HG03039 (cell line): Measurements from ENCODE around the gene ZNF416.

ENCODE experiments used
- ATAC-seq: cut with Tn5 transposase; IDR thresholded peaks from one replicate; pipeline ENCODE4 v1.9.1; 2021; ENCODE audit warnings: mild to moderate bottlenecking, moderate library complexity; ENCODE audit not compliant: unreplicated experiment

ZNF416 gene

DNA sequence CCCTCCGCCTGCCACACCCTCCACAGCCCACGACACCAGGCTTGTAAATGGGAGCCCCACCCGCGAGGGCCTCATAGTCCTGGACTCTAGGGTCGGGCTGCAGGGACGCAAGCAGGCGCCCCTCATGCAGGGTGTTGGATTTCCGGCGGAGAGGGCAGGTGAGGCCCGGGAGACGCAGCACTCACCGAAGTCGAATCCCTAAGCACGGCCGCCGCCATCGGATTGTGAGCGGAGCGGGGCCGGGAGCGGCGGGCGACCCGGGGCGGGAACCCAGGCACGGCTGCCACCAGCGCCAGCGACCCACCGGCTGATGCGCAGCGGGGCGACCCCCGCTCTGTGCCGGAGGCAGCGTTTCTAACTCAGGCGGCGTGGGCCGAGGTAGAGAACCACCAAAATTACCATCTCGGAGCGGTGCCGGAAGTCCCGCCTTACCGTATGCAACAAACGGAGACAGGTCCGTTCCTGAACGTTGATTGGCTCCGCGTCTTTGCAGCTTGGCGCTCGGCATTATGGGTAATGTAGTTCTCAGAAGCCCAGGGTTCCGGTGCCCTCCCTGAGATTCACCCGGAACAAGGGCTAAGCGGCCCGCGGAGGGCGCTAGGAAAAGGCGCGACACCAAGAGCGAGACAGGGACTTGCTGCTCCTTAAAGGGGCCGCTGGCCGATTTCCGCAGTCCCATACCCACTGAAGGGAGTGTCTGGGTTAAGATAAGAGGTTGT, at the start of gene ZNF416:
TSS of gene ZNF416 (minus strand) at position 425 of the 719 bp plus-strand sequence. CDS start at position 218, 207 bp downstream.
- ATAC-seq: peak; percentile 92

DNA sequence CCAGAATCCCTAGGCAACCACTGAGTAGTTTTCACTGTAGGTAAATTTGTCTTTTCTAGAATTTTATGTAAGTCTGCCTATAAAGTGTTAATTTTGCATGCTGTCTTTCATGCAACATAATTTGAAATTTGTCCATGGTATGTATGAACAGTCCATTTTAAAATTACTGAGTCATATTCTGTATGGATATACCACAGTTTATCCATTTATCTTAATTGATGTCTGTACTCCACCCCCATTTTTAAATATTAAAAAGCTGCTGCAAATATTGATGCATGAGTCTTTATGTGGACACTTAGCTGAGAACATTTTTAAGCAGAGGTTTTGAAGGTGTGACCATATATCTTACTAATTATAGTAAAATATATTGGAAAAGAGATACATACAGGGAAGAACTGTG, 44.4 kb upstream of the ZNF416 start:
- no peak for ATAC-seq

DNA sequence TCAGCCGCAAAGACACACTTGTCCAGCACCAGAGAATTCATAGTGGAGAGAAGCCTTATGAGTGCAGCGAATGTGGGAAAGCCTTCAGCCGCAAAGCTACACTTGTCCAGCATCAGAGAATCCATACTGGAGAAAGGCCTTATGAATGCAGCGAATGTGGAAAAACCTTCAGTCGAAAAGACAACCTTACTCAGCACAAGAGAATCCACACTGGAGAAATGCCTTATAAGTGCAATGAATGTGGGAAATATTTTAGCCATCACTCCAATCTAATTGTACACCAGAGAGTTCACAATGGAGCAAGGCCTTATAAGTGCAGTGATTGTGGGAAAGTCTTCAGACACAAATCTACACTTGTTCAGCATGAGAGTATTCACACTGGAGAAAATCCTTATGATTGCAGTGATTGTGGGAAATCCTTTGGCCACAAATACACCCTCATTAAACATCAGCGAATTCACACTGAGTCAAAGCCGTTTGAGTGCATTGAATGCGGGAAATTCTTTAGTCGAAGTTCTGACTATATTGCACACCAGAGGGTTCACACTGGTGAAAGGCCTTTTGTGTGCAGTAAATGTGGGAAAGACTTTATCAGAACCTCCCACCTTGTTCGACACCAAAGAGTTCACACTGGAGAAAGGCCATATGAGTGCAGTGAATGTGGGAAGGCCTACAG, 42.1 kb upstream of the ZNF416 start:
- no peak for ATAC-seq

DNA sequence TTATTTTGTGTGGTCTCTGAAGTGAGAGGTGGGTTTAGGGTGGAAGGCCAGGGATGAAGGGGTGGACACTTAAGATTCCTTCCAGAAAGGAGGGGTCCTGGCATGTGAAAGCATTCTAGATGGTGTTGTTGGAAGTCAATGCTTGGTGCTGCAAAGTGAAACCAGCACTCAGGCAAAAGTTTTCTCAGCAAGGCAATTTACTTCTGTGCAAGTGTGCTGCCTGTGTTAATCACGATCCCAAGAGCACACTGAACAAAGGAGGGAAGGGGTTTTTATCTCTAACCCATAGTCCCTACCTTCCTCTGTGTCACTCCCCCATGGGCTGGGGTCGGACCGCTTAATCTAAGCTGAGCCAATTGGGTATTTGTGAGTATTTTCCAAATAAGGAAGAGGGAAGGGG, 36.6 kb upstream of the ZNF416 start:
- ATAC-seq: no peak

DNA sequence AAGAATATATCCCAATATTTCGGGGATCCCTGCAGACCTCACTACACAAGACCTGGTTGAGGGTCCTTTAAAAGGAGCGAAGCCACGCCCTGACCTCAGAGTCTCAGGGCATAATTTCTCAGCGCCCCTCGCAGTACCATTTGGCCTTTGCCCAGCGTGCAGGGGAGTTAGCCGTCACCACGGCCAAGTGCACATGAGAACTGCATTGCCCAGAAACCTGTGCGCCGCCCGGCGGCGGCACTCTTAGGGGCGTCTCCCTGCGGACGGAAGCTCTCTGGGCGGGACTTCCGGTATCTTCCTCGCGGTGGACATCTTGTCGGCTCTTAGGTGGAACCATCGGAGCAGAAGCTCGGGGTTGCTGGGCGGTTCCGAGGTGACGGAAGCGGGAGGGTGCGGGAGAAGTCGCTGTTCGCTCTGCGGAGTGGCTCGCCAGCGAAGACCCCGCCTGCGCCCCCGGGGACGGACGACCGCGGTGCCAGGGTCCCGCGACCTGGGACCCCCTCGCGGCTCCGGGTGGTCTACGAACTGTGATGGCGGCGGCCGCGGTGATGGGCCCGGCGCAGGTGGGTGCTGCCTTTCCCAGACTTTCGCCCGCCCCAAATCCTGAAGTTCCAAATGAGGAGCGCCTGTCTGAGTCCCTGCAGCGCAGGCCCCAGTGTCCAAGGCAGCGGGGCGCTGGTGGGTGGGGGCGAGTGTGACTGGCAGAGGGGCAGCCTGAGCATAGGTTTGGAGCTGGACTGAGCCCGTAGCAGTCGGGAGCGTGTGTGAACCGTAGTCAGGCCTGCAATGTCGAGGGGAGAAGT, 35.4 kb upstream of the ZNF416 start, which contains the start of gene ZNF134:
TSS of gene ZNF134 (plus strand) at position 302 of the 803 bp plus-strand sequence. CDS start 5,227 bp downstream, outside the sequence.
- peak; percentile 85 for ATAC-seq

DNA sequence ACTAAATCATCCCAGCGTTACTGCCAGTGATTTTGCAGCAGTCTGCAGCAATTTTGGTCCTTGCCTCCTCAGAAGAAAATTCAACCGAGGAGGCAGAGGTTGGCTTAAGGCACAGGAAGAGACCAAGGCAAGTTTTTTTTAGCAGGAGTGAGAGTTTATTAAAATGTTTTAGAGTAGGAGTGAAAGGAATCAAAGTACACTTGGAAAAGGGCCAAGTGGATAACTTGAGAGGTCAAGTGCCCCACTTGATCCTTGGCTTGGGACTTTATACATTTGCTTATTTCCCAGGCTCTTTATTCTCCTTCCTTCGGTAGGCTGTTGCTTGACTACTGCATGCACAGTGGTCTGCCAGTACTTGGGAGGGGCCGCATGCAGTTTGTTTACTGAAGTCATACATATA, 32.4 kb upstream of the ZNF416 start:
- ATAC-seq: no peak

DNA sequence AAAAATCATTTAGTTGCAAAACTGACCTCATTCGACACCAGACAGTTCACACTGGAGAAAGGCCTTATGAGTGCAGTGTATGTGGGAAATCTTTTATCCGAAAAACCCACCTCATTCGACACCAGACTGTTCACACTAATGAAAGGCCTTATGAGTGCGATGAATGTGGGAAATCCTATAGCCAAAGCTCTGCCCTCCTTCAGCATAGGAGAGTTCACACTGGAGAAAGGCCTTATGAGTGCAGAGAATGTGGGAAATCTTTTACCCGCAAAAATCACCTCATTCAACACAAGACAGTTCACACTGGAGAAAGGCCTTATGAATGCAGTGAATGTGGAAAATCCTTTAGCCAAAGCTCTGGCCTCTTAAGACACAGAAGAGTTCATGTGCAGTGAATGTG, 28.2 kb upstream of the ZNF416 start:
- no peak for ATAC-seq

DNA sequence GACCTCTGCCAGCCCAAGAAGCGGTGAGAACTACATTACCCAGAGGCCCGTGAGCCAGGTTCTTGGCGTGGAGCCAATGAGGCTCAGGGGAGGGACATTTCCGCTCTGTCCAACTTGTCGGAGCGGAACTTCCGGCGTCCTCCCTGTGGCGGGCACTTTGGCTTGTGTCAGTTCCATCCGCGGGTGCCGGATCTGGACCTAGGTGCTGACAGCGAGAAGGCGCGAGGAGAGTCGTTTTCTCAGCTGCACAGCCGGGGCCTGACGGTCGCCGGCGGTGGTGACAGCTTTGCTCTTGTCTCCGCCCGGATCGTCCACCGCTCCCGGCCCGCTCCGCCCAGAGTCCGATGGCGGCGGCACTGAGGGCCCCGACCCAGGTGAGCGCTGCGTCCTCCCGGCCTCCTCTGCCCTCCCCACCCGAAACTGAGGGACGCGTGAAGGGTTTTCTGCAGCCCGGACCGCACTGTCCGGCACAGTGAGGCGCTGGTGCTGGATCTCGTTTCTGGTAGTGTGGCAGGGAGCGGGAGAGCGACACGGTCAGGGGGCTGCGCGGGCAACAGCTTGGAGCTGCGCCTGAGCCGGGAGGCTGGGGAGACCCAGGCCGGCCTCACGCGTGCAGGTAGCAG, 21.2 kb upstream of the ZNF416 start, which contains the start of gene ZNF530:
TSS of gene ZNF530 (plus strand) at position 125 of the 623 bp plus-strand sequence. CDS start 4,461 bp downstream, outside the sequence.
- ATAC-seq: peak; percentile 88

DNA sequence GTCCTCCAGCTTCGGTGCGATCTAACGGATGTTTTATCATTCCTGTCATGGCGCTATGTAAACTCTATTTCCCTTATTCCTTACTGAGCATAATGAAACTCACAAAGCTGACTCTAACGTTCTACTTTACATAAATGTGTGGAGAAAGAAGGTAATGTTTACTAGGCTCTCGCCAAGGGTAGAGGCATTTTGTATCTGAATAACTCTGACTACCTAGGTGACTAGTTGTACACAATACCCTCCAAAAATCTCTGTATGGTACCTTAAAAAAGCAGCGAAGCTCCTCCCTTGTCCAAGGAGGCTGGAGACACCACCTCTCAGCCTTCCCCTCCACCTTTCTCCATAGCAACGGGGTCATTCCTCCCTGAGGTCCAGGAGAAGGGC, 20.7 kb upstream of the ZNF416 start:
- no peak for ATAC-seq

DNA sequence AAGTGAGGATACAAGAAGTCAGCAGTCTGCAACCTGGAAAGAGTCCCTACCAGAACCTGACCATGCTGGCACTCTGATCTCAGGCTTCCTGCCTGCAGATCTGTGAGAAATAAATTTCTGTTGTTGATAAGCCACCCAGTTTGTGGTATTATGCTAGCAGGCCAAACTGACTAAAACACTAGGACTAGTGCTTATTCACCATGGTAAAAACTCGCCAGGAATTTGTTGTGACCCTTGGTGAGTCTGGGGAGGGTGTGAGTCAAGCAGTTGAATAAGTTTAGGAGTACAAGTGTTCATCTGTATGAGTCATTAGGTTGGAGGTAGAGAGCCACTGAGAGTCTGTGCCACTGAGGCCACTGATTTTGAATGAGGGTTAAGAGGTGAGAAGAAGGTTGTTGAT, 8.8 kb upstream of the ZNF416 start:
- ATAC-seq: no peak

DNA sequence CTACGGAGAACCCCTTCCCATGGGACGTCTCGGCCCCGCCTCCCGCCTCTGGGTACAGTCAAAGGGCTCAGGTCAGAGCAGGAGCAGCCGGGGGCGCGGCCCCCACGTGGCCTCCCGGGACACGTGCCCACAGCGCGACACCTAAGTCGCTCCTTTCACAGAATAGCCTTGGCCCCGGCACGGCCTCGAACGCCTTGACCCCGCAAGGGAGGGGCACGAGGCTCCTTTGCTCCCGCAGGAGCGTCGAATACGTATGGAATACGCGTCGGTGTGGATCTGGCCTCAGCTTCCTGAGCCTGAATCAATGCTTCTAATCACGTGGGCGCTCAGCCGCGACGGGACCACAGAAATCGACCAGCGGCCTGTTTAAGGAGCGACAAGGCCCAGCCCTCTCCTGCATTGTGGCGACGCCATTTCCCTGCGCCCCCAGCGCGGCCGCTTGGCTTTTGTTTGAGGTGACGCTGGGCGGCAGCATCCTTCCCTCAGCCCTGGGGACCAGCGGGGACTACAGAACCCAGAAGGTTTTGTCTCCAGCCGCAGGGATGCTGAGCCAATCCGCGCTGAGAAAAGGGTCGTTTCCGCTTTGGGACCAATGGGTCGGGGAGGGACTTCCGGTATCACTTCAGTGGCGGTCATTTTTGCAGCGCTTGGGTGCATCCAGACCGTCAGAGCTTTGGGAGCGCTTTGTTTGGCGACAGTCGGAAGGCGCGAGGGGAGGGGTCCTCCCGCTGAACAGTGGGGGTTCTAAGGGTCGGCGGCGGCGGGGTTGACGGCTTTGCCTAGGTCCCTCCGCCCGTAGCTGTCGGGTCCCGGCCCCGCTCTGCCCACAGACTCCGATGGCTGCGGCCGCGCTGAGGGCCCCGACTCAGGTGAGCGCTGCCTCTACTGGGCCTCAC, 5.1 kb upstream of the ZNF416 start, which contains the start of gene ZIK1:
TSS of gene ZIK1 (plus strand) at position 625 of the 896 bp plus-strand sequence. CDS start at position 837, 212 bp downstream.
- ATAC-seq: peak; percentile 33

DNA sequence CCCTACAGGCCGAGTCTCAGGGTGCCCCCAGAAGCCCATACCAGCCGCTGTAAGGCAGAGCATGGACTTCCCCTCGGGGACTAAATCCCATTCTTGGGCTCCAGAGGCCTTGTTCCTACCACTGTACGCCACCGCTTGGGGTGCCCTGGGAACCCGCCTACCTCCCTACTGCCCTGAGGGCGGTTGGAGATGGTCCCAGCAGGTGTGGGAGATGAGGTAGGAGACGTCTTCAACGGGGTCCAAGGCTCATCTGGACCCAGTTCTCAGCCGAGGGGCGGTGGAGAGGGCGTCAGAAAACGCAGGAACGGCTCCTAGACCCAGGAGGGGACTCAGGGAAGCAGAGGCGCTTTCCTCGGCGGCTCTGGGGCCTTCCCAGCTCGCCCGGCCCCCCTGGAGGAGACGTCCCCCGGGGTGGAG, 4.4 kb upstream of the ZNF416 start:
- ATAC-seq: no peak

DNA sequence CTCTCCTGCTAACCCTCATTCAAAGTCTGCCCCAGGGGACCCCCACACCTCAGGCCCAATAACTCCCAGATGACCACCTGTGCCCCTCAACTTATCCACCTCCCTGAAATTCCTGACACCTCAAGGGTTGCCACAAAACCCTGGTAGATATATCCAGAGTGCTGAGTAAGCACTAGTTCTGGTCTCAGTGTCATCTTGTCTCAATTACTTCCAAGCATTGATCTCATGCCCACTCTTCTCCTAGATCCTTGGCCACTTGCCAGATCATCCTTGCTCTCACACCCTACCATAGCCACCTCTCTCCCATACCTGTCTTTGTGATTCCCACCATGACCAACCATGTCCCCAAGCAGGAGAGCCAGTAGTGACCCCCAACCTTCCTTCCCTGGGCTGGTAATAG, 2.0 kb downstream of the ZNF416 start:
- ATAC-seq: no peak

DNA sequence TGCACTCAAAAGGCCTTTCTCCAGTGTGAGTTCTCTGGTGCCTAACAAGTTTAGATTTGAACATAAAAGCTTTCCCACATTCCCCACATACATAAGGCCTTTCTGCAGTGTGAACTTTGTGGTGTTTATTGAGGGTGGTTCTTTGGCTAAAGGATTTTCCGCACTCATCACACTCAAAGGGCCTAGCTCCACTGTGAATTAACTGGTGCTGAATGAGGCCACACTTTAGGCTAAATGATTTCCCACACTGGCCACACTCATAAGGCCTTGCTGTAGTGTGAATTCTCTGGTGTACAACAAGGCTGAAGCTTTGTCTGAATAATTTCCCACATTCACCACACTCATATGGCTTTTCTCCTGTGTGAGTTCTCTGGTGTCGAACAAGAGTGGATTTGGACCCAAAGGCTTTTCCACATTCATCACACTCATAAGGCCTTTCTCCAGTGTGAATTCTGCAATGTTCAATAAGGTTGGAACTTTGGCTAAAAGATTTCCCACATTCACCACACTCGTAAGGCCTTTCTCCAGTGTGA, 6.2 kb downstream of the ZNF416 start:
- no peak for ATAC-seq

DNA sequence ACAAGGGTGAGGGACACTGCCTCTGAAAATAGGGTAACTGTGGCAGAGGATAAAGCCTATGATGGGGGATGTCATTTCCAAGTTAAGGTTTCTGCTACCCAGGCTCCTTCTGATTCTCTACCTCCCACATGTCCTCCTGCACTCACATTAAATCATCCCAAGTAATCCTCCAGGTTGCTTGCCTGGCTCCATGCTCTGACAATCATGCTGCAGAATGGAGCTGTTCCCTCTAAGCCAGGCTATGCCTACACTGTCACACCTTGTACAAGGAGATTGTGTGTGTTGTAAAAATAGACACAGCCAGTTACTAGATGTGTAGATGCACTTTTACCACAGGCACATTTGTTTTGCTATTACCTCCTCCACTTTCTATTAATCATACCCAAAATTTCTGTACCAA, 8.0 kb downstream of the ZNF416 start:
- no peak for ATAC-seq

DNA sequence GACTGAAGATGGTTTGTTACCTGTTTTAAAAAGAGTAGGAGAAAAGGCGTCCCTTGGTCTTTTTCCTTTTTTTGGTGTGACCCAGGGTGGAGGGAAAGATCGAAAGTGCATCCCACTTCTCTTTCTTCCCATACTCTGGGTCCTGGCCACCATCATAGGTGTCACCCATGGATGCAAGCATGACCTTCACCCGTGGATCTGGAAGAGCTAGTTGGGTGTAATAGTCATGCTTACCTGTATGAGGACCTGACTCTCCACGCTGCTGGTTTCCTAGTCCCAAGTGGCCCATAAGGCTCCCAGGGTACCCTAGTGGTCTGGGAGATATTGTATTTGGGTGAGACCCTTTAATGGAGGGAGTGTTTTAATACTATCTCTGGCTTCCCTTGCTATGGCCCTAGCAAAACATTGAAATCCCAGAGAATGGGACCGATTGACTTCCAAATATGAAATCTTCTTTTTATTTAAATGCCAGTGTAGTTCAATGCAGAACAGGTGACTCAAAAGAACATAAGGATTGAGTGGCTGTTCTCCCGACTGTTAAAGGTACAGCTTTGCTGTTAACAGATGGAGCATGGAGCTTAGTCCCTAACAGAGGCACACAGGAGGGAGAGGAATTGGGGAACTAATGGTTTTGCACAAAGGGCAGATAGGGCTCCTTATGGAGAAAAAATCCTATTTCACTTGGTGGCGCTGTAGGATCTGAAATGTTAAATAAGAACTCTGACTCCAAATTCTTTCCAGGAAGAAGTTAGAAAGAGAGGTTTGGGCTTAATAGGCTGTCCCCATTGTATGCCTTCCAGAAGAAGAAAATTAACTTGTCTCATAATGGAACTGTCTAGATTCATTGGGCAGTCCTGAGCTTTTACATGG, 12.1 kb downstream of the ZNF416 start:
- no peak for ATAC-seq

DNA sequence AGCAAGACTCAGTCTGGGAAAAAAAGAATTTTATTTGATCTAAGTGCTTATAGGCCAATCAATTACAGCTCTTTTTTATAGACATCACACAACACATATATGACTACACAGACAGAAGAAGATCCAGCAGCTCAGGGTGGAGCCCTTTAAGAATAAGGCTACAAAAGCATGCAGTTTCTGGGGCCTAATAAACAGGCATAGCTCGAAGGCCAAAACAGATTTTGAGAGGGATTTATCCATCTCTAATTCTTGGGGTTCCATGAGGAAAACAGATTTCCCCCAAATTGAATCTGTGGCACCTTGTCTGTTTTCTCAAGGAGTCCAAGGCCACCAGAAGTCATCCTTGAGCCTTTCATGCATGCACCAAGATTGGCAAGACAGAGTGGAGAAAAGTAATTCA, 15.2 kb downstream of the ZNF416 start:
- no peak for ATAC-seq

DNA sequence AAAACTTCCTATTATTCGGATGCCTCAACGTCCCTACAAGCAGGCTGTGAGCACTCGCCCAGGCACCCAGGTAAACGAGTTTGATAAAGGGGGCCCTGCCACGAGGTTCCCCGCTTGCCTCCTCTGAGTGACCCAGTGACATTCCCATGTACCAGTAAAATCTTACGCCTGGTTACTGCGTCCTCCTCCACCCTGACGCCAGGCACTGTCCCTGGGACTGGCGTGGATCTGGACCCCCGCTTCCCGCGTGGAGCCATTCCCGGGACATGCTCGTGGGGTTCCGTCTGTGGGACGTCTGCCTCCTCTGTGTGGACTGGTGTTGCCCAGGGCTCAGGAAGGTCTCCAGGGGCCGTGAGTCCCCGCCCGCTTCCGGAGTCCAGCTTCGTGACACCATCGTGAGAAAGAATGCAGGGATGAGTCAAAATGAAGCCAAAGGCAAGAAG, 18.6 kb downstream of the ZNF416 start:
- ATAC-seq: no peak
